ELR (cell line): ENCODE results near the gene MOB3A.
A peak's percentile ranks its signal among the peaks of the same experiment; 100 is the strongest.

Experiments
- DNase-seq: peaks from one replicate; pipeline ENCODE4 v3.0.0-alpha.2; 2015; ENCODE audit warnings: low read depth

The MOB3A gene

DNA sequence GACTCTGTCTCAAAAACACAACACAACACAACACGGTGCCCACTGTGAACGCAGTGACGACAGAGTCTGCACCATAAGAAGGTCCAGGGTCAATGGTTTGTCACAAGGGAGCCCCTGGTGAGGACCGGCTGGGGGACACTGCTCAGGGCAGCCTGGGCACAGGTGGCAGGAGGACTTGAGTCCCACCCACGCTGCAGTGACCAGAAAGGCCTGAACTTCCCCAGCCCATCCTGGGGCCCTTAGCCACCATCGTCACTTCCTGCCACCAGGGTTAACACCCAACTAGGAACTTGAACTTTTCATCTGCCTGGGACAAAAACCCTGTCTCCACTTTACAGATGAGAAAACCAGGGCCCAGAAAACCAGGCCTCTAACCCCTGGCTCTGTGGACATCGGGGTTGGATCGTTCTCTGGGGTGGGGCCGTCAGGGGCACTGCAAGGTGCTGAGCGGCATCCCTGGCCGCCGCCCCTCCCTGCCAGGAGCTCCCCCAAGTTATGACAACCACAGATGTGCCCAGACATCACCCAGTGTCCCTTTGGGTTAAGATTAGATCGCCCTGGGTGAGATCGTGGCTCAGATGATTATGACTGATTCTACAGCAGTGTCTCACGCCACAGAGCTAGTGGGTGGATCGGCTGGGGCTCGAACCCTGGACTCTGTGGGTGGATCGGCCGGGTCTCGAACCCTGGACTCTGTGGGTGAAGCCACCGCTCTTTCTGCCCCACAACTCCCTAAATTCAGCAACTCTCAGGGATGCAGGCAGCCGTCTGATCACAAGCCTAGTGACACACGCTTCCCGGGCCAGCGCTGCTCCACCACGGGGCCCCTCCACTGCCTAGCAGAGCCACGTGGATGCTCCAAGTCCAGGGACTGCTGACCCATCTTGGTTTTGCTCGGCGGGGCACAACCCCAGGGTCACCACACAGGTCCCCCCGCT is 14.0 kb downstream of the MOB3A start:
- DNase-seq, result no peak

DNA sequence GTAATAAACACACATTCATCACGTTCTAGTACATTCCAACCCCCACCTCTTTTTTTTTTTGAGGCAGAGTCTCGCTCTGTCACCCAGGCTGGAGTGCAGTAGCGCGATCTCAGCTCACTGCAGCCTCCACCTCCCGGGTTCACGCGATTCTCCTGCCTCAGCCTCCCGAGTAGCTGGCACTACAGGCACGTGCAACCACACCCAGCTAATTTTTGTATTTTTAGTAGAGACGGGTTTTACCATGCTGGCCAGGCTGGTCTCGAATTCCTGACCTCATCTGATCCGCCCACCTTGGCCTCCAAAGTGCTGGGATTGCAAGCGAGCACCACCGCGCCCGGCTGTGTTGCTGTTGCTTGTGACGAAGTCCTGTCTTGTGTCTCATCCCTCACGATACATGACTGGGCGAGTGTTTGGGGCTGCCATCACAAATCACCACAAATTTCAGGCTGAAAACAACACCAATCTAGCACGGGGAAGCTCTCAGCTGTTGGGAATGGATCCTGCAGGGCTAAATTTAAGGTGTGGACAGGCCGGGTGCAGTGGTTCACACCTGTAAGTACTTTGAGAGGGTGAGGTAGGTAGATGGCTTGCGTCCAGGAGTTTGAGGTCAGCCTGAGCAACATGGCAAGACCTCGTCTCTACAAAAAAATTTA is 15.7 kb downstream of the MOB3A start:
- no peak for DNase-seq

- no peak for DNase-seq
Measured at GRCh38 chr19:2079865-2080301, 16.2 kb downstream of the MOB3A start.

DNA sequence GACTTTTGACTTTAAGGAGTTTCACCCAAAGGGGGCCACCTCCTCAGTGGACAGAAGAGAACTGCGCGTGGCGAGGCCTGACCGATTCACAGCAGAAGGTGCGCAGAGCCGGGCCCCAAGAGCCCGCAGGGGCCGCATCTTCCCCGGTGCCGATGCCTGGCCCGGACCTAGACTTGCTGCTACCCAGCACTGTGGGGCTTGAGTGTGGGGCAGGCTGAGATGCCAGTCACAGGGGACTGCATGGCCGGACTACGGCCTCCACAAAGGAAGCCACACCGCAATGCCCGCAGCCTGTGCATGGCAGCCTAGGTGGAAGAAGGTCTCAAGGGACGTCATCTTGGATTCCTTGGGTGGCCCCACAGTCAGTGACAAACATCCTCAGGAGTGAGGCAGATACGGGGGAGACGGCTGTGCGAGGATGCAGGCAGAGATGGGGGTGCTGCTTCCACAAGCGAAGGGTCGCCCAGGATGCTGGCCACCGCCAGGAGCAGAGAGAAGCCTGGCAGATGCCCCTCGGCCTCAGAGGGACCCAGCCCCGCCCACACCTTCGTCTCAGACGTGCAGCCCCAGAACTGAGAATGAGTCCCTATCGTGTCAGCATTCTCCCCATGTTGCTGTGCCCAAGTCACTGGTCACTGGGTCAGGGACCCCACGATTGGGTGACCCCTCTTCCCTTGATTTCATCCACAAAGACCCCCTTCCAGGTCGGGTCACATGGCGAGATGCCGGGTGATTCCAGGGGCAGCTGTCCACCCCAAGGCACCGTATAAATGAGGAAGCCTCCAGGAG is 16.9 kb downstream of the MOB3A start:
- DNase-seq, result no peak

DNA sequence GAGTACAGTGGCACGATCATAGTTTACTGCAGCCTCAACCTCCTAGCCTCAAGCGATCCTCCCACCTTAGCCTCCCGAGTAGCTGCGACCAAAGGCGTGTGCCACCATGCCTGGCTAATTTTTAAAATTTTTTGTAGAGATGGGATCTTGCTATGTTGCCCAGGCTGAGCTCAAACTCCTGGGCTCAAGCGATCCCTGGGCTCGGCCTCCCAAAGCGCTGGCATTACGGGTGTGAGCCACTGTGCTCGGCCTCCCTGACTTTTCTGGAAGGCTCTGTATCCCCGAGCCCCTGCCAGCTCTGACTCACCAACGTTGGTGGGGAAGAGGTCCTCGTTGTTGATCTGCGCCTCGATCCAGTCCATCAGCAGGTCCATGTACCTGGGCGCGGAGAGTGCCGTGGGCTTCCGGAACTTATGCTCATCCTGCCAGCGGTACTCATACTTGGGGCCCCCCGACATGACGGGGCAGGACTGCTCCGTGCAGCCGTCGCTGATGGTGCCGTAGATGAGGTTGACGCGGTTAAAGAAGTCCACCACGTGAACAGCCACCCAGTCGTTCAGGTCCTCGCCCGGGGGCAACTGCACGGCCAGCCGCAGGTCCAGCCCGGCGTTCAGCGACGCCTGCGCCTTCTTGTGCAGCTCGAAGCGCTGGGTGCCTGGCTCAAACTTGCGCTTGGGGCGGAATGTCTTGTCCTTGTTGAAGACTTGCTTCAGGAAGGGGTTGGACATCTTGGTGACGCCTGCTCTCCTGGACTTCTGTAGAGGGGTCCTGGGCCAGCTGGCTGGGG is 18.1 kb downstream of the MOB3A start:
- no peak for DNase-seq

- no peak for DNase-seq
Measured at GRCh38 chr19:2077398-2077797, 18.7 kb downstream of the MOB3A start.

DNA sequence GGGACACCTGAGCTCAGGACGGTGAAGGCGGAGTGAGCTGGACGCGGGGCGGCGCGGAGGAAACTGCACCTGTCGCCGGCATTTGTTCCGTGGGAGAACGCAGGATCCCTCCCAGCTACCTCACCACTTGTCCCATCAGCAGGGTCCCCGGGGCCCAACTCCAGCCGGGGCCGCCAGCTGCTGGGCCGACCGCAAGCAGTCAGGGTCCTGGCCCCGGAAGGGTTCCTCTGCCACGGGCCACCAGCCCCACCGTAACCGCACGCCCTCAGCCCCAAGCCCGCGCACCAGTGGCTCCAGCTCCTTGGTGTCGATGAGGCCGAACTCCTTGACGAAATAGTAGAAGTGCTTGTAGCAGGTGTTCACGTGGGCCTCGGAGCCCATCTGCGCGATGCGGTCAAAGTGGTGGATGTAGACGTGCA is 19.6 kb downstream of the MOB3A start:
- no peak for DNase-seq

DNA sequence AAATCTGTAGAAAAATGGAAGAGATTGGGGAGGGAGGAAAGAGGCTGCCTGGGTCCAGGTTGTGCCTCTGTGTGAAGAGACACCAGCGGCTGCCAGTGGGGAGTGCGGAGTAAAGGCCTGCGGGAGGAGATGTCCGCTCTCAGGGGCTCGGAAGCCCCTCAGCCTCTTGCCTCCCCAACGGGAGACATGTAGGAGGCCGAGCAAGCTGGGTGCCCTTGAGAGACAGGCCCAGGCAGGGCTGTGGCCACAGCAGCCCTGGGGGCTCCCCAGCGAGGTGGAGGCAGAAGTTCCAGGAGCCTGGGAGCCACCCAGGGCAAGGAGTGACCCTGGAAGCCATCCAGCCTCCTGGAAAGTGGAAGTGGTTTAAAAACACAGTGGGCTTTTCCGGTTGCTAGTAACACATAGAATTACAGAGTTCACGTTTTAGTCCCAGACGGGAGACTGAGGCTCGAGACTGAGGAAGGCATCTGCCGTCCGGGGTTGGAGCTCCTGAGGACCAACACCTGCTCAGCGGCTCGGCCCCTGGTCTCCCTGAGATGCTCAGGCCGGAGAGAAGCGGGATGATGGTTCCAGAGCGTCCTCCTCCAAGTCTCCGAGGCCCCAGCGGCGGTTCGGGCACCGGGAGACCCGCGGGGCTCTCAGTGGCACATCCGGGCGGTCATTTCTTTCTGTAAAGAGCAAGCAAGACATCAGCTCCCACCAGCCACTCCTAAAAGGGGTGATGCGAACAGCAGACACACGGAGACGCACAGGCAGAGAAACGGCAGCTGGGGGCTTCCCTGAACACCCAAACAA is 23.2 kb downstream of the MOB3A start:
- DNase-seq, result no peak

DNA sequence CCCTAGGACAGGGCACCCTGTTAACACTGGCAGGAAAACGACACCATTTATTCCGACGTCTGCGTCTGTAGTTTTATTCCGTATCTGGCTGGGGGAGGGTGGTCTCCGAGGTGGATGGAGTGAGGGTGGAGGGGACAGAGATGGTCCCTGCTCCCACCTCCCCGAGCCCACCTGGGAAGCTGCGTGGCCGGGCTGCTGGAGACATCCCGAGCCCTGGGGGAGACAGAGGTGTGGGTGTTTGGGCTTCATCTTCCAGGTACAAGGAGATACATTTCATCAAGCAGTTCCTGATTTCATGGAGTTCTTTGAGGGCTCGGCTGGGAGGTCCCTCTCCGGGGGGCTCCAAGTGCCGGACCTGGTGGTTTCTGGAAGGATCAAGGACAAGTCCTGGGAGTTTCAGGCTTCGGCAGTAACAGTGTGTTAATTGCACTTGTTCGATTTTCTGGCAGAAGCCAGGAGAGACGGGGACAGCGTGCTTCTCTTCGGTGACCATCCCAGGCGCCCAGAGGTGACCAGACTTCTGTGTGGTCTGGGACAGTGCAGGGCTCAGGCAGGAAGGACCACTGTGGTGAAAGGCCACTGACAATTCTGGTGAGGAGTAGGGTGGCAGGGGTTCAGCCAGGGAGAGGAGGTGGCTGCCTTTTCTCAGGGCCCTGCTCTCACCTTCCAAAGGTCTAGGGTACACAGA is 25.0 kb downstream of the MOB3A start:
- no peak for DNase-seq

GRCh38 chr19:2070436-2070827 is 25.7 kb downstream of the MOB3A start:
- no peak for DNase-seq

GRCh38 chr19:2064788-2065524 is 31.2 kb downstream of the MOB3A start:
- DNase-seq, result peak; percentile 16

DNA sequence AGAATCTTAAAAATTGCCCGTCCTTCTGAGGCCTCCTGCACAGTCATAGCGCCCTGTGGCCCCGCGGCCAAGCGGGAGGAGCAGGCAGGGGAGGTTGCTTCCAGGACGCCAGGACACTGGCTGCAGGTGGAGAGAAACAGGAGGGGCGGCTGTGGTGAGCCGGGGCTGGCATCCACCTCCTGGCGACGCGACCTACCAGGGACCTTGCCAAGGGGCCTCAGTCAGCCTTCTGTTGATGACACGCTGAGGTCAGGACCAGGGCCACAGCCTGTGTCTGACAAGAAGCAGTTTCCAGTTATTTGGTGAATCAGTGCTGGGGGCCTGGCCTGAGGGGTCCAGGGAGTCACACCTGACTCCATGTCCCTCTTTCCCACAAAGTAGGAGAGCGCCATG is 31.7 kb downstream of the MOB3A start:
- no peak for DNase-seq

- DNase-seq, result no peak
Measured at GRCh38 chr19:2063824-2064223, 32.3 kb downstream of the MOB3A start.

DNA sequence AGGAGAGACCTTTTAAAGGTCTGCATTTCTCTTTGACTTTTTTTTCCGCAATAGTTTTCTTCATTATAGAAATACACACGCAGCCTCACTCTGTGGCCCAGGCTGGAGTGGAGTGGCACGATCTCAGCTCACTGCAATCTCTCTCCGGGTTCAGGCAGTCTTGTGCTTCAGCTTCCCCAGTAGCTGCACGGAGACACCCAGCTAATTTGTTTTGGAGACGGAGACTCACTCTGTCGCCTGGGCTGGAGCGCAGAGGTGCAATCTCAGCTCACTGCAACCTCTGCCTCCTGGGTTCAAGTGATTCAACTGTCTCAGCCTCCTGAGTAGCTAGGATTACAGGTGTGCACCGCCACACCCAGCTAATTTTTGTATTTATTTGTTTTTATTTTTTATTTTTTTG is 33.4 kb downstream of the MOB3A start:
- no peak for DNase-seq

GRCh38 chr19:2062389-2062729 is 33.8 kb downstream of the MOB3A start:
- DNase-seq, result peak; percentile 34

- DNase-seq, result peak; percentile 99
Measured at GRCh38 chr19:2061495-2062388, 34.4 kb downstream of the MOB3A start.

- DNase-seq, result peak; percentile 82
Measured at GRCh38 chr19:2060884-2061494, 35.1 kb downstream of the MOB3A start.
